OCI-LY3 (cell line): ENCODE measurements around the gene GRIFIN.

Experiments used
- H2AFZ ChIP-seq: fragments of 200-600, 300-600 bp; shearing (Covaris generic); 2 replicates; pipeline ENCODE4 v1.6.0; 2014; ENCODE audit warnings: antibody characterized with exemption, low read depth, low read length
- H3K27ac ChIP-seq: fragments of 200-600, 300-600 bp; sonication (generic); 2 replicates; pipeline ENCODE4 v1.5.1; 2014; ENCODE audit warnings: mild to moderate bottlenecking, low read length, moderate library complexity, mixed read lengths
- H3K27me3 ChIP-seq: fragments of 200-600, 300-600 bp; sonication (generic); 2 replicates; pipeline ENCODE4 v1.6.1; 2014; ENCODE audit warnings: low read depth, low read length, mixed read lengths
- H3K36me3 ChIP-seq: fragments of 200-600, 300-600 bp; sonication (generic); replicated peaks from 2 replicates; pipeline ENCODE3; 2014; ENCODE audit warnings: low read depth, low read length, mixed read lengths
- H3K4me1 ChIP-seq: fragments of 300-600, 200-600 bp; sonication (generic); 2 replicates; pipeline ENCODE4 v1.6.1; 2014; ENCODE audit warnings: low read length, mixed read lengths
- H3K4me2 ChIP-seq: fragments of 200-600, 300-600 bp; sonication (generic); 2 replicates; pipeline ENCODE4 v1.6.1; 2014; ENCODE audit warnings: low read length, mixed read lengths
- H3K4me3 ChIP-seq: fragments of 300-600, 200-600 bp; sonication (generic); 2 replicates; pipeline ENCODE4 v1.5.1; 2014; ENCODE audit warnings: antibody characterized with exemption, mild to moderate bottlenecking, low read length, moderate library complexity
- H3K79me2 ChIP-seq: fragments of 300-600, 200-600 bp; shearing (Covaris generic); 2 replicates; pipeline ENCODE4 v1.6.1; 2014; ENCODE audit warnings: mild to moderate bottlenecking, low read length, mixed read lengths
- H3K9ac ChIP-seq: fragments of 300-600, 200-600 bp; shearing (Covaris generic); 2 replicates; pipeline ENCODE4 v1.6.0; 2014; ENCODE audit warnings: mild to moderate bottlenecking, low read length, moderate library complexity
- H3K9me3 ChIP-seq: fragments of 200-600, 300-600 bp; shearing (Covaris generic); 2 replicates; pipeline ENCODE4 v1.6.1; 2014; ENCODE audit warnings: low read length, mixed read lengths; ENCODE audit not compliant: insufficient read depth
- H4K20me1 ChIP-seq: fragments of 200-600, 300-600 bp; sonication (generic); 2 replicates; pipeline ENCODE4 v1.6.1; 2016; ENCODE audit warnings: low read length, mixed read lengths; ENCODE audit not compliant: insufficient read depth
- CTCF ChIP-seq: fragments of 200-600, 300-600 bp; sonication (generic); IDR thresholded peaks from 2 replicates; pipeline ENCODE4 v1.5.1; 2014; ENCODE audit warnings: antibody characterized with exemption, low read length, low read depth
- EZH2phosphoT487 ChIP-seq: fragments of 200-600 bp; shearing (Covaris generic); IDR thresholded peaks from 2 replicates; pipeline ENCODE4 v1.6.1; 2018; ENCODE audit warnings: antibody characterized with exemption, mixed run types, low read depth

Gene GRIFIN

GRCh38 chr7:2482725-2483451 lies 6.7 kb upstream of the GRIFIN start:
- TF ChIP-seq CTCF, result peak; percentile 12; the same call in 1 of the 2 replicates
- no peak for TF ChIP-seq EZH2phosphoT487
- Histone ChIP-seq H3K9ac (no peak overlapping the region), H3K9me3 (no peaks in the 10 kb centered on the region), H2AFZ (no peak overlapping the region), H3K4me3 (no peak overlapping the region), H3K4me1 (no peaks in the 10 kb centered on the region), H3K36me3 (no peaks in the 10 kb centered on the region), H3K79me2 (no peaks in the 10 kb centered on the region), H4K20me1 (no peaks in the 10 kb centered on the region), H3K27ac (no peak overlapping the region), H3K27me3 (no peaks in the 10 kb centered on the region), H3K4me2 (no peak overlapping the region)

GRCh38 chr7:2481195-2481594 lies 5.0 kb upstream of the GRIFIN start:
- no peak overlapping the region for H3K27ac ChIP-seq
- H3K4me2 ChIP-seq, result no peak overlapping the region
- no peaks in the 10 kb centered on the region for H3K4me1 ChIP-seq
- TF ChIP-seq CTCF, result no peak
- TF ChIP-seq EZH2phosphoT487, result no peak
- no peak overlapping the region for H3K4me3 ChIP-seq
- no peak overlapping the region for H3K9ac ChIP-seq
- no peaks in the 10 kb centered on the region for H3K79me2 ChIP-seq
- no peaks in the 10 kb centered on the region for H3K27me3 ChIP-seq
- no peak overlapping the region for H2AFZ ChIP-seq
- H3K9me3 ChIP-seq, result no peaks in the 10 kb centered on the region
- H4K20me1 ChIP-seq, result no peaks in the 10 kb centered on the region
- H3K36me3 ChIP-seq, result no peaks in the 10 kb centered on the region

- H3K36me3 ChIP-seq, result no peaks in the 10 kb centered on the region
- no peaks in the 10 kb centered on the region for H3K4me1 ChIP-seq
- H3K27me3 ChIP-seq, result no peaks in the 10 kb centered on the region
- H3K4me2 ChIP-seq, result no peak overlapping the region
- H3K79me2 ChIP-seq, result no peaks in the 10 kb centered on the region
- H3K9me3 ChIP-seq, result no peaks in the 10 kb centered on the region
- TF ChIP-seq EZH2phosphoT487 (no peak), CTCF (no peak)
- no peak overlapping the region for H3K9ac ChIP-seq
- H4K20me1 ChIP-seq, result no peaks in the 10 kb centered on the region
- no peak overlapping the region for H3K4me3 ChIP-seq
- no peak overlapping the region for H3K27ac ChIP-seq
- no peak overlapping the region for H2AFZ ChIP-seq
These were observed 3.8 kb upstream of the GRIFIN start for GRCh38 chr7:2480070-2480408.

GRCh38 chr7:2479276-2480069 lies 3.3 kb upstream of the GRIFIN start:
- H3K27me3 ChIP-seq, result no peaks in the 10 kb centered on the region
- no peak for TF ChIP-seq EZH2phosphoT487
- no peaks in the 10 kb centered on the region for H4K20me1 ChIP-seq
- H3K79me2 ChIP-seq, result no peaks in the 10 kb centered on the region
- no peak overlapping the region for H2AFZ ChIP-seq
- H3K4me3 ChIP-seq, result no peak overlapping the region
- no peaks in the 10 kb centered on the region for H3K9me3 ChIP-seq
- no peaks in the 10 kb centered on the region for H3K4me1 ChIP-seq
- H3K36me3 ChIP-seq, result no peaks in the 10 kb centered on the region
- H3K27ac ChIP-seq, result no peak overlapping the region
- no peak overlapping the region for H3K4me2 ChIP-seq
- no peak overlapping the region for H3K9ac ChIP-seq
